OCI-LY1 (cell line): Measurements from ENCODE around the gene CAMTA1.

Experiments
- H2AFZ ChIP-seq: fragments of 200-600 bp; sonication (generic), shearing (Covaris generic); 2 replicates; pipeline ENCODE4 v1.6.0; 2014; ENCODE audit warnings: antibody characterized with exemption, mild to moderate bottlenecking, low read length
- H3F3A ChIP-seq: fragments of 200-600 bp; sonication (generic), shearing (Covaris generic); 2 replicates; pipeline ENCODE4 v1.6.0; 2014; ENCODE audit warnings: mild to moderate bottlenecking, antibody characterized with exemption, low read length, moderate library complexity; ENCODE audit not compliant: insufficient read depth
- H3K27ac ChIP-seq: fragments of 200-600 bp; sonication (generic); 2 replicates; pipeline ENCODE4 v1.5.1; 2014; ENCODE audit warnings: low read length, mixed run types, mild to moderate bottlenecking, low read depth; ENCODE audit not compliant: poor library complexity, severe bottlenecking
- H3K27me3 ChIP-seq: fragments of 200-600 bp; sonication (generic); 2 replicates; pipeline ENCODE4 v1.6.0; 2014; ENCODE audit warnings: antibody characterized with exemption, mild to moderate bottlenecking, low read length, moderate library complexity; ENCODE audit not compliant: insufficient read depth
- H3K36me3 ChIP-seq: fragments of 200-600 bp; sonication (generic); 2 replicates; pipeline ENCODE4 v1.6.1; 2014; ENCODE audit warnings: mild to moderate bottlenecking, antibody characterized with exemption, low read length, moderate library complexity, mixed read lengths; ENCODE audit not compliant: insufficient read depth
- H3K4me1 ChIP-seq: fragments of 200-600 bp; sonication (generic); 2 replicates; pipeline ENCODE4 v1.5.1; 2014; ENCODE audit warnings: mild to moderate bottlenecking, low read length, moderate library complexity; ENCODE audit not compliant: insufficient read depth, severe bottlenecking
- H3K4me2 ChIP-seq: fragments of 200-600 bp; sonication (generic), shearing (Covaris generic); 2 replicates; pipeline ENCODE4 v1.6.1; 2014; ENCODE audit warnings: low read length
- H3K4me3 ChIP-seq: fragments of 200-600 bp; sonication (generic); 2 replicates; pipeline ENCODE4 v1.5.1; 2014; ENCODE audit warnings: low read length, low read depth, mild to moderate bottlenecking, mixed read lengths; ENCODE audit not compliant: poor library complexity, severe bottlenecking
- H3K79me2 ChIP-seq: fragments of 200-600 bp; shearing (Covaris generic); 2 replicates; pipeline ENCODE4 v1.6.1; 2016; ENCODE audit warnings: mixed run types, low read length, mixed read lengths; ENCODE audit not compliant: insufficient read depth
- H3K9ac ChIP-seq: fragments of 200-600 bp; sonication (generic), shearing (Covaris generic); 2 replicates; pipeline ENCODE4 v1.6.1; 2014; ENCODE audit warnings: mild to moderate bottlenecking, low read length, mixed read lengths
- H3K9me2 ChIP-seq: fragments of 200-600 bp; sonication (generic), shearing (Covaris generic); 2 replicates; pipeline ENCODE4 v1.6.1; 2014; ENCODE audit warnings: low read depth, mild to moderate bottlenecking, low read length, mixed read lengths
- H3K9me3 ChIP-seq: fragments of 200-600 bp; shearing (Covaris generic); 2 replicates; pipeline ENCODE4 v1.6.1; 2014; ENCODE audit warnings: low read length, mixed read lengths
- H4K20me1 ChIP-seq: fragments of 200-600 bp; sonication (generic), shearing (Covaris generic); 2 replicates; pipeline ENCODE4 v1.6.0; 2016; ENCODE audit warnings: mild to moderate bottlenecking, low read length; ENCODE audit not compliant: insufficient read depth
- EZH2 ChIP-seq: fragments of 200-600 bp; sonication (generic), shearing (Covaris generic); IDR thresholded peaks from 2 replicates; pipeline ENCODE4 v1.8.0; 2017; ENCODE audit warnings: borderline replicate concordance, mixed run types, mild to moderate bottlenecking, antibody characterized with exemption, low read length, moderate library complexity, mixed read lengths
- TF ChIP-seq, protein P1 (sequence below): fragments of 200-600 bp; sonication (generic), shearing (Covaris generic); IDR thresholded peaks from 2 replicates; pipeline ENCODE4 v1.5.1; 2017; ENCODE audit warnings: mild to moderate bottlenecking, antibody characterized with exemption, low read length, moderate library complexity, mixed read lengths

The CAMTA1 gene

DNA sequence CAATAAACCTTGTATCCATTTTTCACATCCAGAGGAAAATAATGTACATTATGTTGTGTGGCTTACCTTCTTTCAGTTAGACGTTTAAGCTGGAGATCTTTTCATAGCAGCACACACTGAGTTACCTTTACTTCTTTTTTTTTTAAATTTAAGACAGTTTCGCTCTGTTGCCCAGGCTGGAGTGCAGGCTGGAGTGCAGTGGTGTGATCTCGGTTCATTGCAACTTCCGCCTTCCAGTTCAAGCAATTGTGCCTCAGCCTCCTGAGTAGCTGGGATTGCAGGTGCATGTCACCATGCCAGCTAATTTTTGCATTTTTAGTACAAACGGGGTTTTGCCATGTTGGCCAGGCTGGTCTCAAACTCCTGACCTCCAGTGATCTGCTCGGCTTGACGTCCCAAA lies 7.4 kb upstream of the CAMTA1 start:
- H3K4me3 ChIP-seq, result no peak overlapping the region
- no peak overlapping the region for H2AFZ ChIP-seq
- H3K4me2 ChIP-seq, result 0 out of 2 replicates have a peak overlapping the region, but pooled peaks have one; percentile 3
- no peak for TF ChIP-seq EZH2
- peaks cover 34% of the 10 kb centered on the region for H3K4me1 ChIP-seq
- peak overlapping the region; percentile 70 for H3K27ac ChIP-seq
- no peaks in the 10 kb centered on the region for H3K27me3 ChIP-seq
- no peaks in the 10 kb centered on the region for H4K20me1 ChIP-seq
- no peaks in the 10 kb centered on the region for H3K9me2 ChIP-seq
- H3K36me3 ChIP-seq, result 0 out of 2 replicates have a peak, but pooled peaks cover 3% of the 10 kb centered on the region
- no peak overlapping the region for H3K9ac ChIP-seq
- H3F3A ChIP-seq, result no peaks in the 10 kb centered on the region
- peaks cover 5% of the 10 kb centered on the region for H3K9me3 ChIP-seq
- H3K79me2 ChIP-seq, result no peaks in the 10 kb centered on the region

DNA sequence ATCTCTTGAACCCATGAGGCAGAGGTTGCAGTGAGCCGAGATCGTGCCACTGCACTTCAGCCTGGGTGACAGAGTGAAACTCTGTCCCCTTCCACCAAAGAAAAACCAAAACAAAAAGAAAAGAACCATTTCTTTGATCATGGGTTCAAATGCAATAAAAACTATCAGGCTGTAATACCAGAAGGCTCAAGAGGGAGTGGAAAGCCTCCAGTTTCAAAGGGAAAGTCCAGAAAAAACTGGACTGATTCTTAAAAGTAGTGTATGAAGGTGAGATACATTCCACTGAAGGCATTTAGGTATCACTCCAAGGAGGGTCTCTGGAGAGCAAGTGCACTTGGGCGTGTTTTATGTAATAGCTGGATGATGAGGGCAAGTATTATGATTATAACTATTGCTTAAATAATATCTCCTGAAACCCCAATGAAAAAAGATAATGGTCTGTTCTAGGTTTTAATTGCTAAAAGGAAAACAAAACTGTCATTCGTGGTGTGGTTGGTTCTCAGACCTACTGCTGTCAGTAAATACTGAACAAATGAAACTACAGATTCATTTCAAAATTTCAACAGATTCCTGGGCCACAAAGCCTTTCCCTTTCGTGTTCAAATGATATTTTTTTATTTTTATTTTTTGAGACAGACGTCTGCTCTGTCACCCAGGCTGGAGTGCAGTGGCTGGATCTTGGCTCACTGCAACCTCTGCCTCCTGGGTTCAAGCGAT lies 6.0 kb upstream of the CAMTA1 start:
- H3K9me2 ChIP-seq, result no peaks in the 10 kb centered on the region
- TF ChIP-seq, protein P1, sequence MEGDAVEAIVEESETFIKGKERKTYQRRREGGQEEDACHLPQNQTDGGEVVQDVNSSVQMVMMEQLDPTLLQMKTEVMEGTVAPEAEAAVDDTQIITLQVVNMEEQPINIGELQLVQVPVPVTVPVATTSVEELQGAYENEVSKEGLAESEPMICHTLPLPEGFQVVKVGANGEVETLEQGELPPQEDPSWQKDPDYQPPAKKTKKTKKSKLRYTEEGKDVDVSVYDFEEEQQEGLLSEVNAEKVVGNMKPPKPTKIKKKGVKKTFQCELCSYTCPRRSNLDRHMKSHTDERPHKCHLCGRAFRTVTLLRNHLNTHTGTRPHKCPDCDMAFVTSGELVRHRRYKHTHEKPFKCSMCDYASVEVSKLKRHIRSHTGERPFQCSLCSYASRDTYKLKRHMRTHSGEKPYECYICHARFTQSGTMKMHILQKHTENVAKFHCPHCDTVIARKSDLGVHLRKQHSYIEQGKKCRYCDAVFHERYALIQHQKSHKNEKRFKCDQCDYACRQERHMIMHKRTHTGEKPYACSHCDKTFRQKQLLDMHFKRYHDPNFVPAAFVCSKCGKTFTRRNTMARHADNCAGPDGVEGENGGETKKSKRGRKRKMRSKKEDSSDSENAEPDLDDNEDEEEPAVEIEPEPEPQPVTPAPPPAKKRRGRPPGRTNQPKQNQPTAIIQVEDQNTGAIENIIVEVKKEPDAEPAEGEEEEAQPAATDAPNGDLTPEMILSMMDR, result no peak
- TF ChIP-seq EZH2, result no peak
- peaks cover 8% of the 10 kb centered on the region; the same call in 1 of the 2 replicates for H3K79me2 ChIP-seq
- H3K4me2 ChIP-seq, result no peak overlapping the region
- H3F3A ChIP-seq, result no peaks in the 10 kb centered on the region
- no peaks in the 10 kb centered on the region for H4K20me1 ChIP-seq
- peaks cover 5% of the 10 kb centered on the region for H3K9me3 ChIP-seq
- no peak overlapping the region for H3K9ac ChIP-seq
- peak overlapping the region; percentile 47 for H3K27ac ChIP-seq
- 0 out of 2 replicates have a peak, but pooled peaks cover 3% of the 10 kb centered on the region for H3K36me3 ChIP-seq
- H3K4me3 ChIP-seq, result no peak overlapping the region
- peaks cover 43% of the 10 kb centered on the region for H3K4me1 ChIP-seq
- H2AFZ ChIP-seq, result no peak overlapping the region
- no peaks in the 10 kb centered on the region for H3K27me3 ChIP-seq

GRCh38 chr1:6782151-6782550 lies 3.1 kb upstream of the CAMTA1 start:
- Histone ChIP-seq H3F3A (no peaks in the 10 kb centered on the region), H3K36me3 (peaks cover 7% of the 10 kb centered on the region), H3K9ac (no peak overlapping the region), H3K9me3 (peaks cover 4% of the 10 kb centered on the region; the same call in 1 of the 2 replicates), H3K27ac (peak overlapping the region; percentile 27), H4K20me1 (no peaks in the 10 kb centered on the region), H3K4me2 (no peak overlapping the region), H3K4me3 (no peak overlapping the region), H3K9me2 (no peaks in the 10 kb centered on the region), H2AFZ (no peak overlapping the region), H3K4me1 (peaks cover 50% of the 10 kb centered on the region), H3K79me2 (peaks cover 22% of the 10 kb centered on the region), H3K27me3 (no peaks in the 10 kb centered on the region)
- TF ChIP-seq EZH2, result no peak
- TF ChIP-seq, protein P1, result no peak
